Stimulated activated CD8-positive, alpha-beta memory T cell treated with anti-CD3 and anti-CD28 coated beads, Interleukin-7, amount 100 ng/mL, for 1 hour (primary cell): Measurements from ENCODE around the gene IL20RA.
"Not testable (repeated sequence)": the region's sequence is repeated elsewhere in the genome, so short reads cannot be mapped to it uniquely, and the experiment has no call there.

ENCODE experiments used
- DNase-seq, 2 donors: peaks; one replicate each; pipeline ENCODE4 v3.0.0-alpha.2; 2020; ENCODE audit warnings: low read depth in 2 of 2

Gene IL20RA

DNA sequence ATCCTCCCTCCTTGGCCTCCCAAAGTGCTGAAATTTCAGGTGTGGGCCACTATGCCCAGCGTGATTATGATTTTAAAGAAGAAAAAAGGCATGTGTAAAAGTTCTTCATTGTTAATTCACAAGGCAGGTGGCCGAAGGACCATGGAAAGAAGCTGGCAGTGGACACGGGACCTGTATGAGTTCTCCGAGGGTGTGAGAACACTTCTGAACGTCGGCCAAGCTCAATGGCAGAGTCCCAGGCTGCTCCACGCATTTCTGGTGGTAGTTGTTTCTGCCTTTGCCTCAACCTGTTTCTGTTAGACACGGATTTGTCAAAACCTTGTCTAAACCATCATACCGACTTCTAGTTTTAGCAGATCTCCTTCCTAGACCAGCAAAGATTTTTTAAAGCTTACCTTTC, 36.6 kb downstream of the IL20RA start:
- DNase-seq: no peak

DNA sequence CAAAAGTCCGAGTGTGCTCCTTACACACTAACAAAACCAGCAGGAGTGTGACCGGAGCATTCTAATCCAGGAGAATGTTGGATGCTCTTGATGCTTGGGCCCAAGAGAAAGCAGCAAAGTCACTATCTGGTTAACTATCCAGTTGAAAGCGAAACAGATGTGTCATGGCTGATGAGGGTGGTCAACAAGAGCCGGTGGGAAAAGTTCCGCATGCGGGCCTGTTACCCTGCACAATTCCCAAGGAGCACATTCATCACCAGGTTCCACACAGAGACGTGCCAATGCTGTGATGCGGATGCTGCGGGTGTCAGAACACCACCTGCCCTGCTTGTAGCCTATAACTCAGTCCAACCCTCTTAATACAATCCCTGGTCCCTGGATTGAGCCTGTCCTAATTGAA, 38.7 kb downstream of the IL20RA start:
- no peak for DNase-seq

DNA sequence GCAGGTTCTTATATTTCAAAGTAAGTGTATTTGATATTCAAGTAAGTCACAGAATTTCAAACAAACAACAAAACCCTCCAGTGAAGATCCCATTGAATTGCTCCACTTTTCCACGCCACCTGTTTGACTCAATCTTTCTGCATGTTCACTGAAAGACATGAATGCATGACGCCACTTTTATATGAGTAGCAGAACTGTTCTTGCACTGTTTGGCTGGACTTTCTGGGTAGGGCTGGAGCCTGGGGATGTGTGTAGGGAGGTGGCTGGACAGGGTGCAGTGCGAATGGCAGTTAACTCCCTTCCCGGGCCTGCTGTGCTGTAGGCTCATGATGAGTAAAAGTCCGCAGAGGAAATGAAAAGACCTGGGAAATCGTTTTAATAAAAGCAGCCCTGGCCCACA, 39.7 kb downstream of the IL20RA start:
- DNase-seq: no peak

DNA sequence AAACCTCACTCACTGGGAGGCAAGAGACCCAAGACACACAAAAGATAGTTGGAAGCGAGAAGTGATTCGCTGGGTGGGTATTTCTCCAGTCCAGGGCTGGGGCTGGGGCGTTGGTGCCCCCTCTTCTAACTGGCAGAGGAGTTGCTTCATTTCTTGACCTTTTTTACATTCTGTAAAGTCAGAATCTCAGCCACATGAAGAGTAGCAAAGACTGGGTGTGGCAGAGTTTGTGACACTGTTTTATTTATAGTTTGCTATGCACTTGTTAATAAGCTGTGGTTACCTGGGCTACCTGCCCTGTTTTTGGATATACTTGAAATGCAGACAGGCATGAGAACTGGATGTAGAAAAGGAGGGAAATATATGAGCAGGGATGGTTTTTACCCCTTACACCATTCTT, 42.3 kb downstream of the IL20RA start:
- DNase-seq: no peak

DNA sequence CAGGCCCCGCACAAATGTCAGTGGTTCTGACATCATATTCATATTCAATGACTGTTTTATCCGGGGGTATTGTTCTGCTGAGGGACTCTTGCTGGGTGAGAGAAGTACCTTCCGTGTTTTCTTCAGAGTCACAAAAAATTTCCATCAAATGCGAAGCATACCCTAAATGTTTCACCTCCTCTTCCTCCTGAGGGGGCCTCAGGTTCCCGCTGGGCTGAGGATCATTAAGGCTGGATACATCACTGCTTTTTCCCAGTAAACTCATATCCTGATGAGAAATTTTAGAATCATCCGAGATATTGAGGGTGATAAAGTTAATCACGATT, 42.8 kb downstream of the IL20RA start:
- DNase-seq: no peak

DNA sequence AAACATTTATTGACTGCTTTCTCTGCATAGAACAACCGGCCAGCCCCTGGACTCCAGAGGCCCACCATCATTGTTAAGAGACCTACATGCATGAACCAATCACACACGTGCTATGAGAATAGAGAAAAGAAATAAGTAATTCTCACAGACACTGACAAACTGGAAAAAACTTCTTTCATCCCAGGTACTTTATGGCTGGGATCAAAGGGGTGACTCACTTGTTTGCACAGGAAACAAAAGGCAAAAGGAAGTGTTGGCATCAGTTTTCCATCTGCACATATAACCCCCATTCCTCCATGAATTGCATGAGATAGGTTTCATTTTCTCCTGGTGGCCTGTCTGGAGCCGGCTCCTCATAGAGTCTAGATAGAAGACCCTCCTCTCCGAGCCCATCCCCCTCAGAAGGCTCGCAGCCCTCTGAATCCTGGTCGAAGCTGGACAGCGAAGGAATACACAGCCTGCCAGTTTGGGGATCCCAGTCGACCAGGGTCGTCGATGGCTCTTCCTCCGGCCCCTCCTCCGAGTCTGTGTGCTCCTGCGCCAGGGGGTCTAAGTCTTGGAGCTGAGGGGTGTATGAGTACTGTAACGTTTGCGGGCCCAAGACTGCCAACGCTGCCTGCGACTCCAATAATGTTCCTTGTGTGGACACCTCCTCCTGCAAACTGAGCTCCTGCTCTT, 43.3 kb downstream of the IL20RA start:
- DNase-seq: no peak

DNA sequence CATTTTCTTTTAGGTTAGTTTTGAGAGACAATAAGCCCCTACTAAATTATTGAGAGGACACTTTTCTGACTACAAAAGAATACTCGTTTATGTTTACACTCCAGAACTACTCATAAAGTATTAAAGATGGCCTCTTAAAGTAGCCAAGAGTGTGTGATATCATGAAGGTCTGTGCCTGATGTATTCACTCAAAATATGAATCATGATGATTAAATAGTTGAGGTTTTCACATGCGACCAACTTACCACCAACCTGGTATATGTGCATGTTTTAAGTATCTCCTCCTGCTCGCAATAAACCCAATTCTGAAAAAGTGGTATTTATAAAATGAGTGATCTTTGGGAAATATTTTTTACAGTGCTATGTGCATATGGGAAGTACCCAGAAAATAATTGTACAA, 43.9 kb downstream of the IL20RA start:
- no peak for DNase-seq

DNA sequence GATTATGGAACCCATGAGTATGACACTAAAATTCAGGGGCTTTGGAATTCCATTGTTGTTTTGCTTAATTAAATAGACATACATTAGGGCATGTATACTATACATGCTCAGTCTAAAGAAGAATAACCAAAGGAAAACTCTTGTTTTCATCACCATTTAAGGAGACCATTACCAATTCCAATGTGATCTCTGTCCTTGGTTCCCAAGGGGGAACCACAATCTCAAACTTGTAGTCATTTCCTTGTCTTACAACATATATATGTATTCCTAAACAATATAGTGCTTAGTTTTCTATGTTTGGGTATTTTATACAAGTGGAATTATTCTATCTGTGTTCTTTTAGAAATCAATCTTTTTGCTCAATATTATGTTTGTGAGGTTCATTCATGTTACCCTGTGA, 49.2 kb downstream of the IL20RA start:
- DNase-seq: no peak

DNA sequence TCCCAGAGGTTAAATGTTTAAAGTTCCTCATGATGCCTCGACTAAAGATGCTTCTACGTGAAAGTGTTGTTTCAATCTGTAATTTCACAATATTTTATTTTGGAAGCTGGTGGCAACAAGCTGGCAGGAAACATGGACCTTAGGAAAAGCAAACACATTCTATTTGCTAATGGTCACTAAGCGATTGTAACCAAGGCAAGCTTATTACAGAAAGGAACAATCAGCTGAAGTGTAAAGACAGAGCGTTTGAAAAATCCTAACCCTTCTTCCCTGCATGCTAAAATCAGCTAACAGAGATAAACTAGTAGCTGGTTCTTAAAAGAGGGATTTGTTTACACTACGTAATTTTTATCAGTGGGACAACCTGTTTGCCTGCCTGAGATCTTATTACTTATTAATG, 50.0 kb downstream of the IL20RA start:
- no peak for DNase-seq

DNA sequence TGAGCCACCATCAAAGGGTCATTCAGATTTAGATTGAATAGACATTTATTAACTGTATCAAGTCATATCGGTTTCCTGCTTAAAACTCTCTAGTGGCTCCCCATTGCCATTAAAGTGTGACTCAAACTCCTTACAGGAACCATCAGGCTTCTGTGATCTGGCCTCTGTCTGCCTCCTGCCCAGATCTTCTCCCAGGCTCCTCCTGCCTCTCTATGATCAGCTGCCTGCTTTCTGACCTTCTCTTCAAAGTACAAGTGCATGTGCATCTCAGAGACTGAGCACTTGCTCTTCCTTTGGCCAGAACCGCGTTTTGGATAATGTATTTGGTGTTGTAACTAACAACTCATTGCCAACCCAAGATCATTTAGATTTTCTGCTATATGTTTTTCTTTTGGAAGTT, 52.7 kb downstream of the IL20RA start:
- no peak for DNase-seq

DNA sequence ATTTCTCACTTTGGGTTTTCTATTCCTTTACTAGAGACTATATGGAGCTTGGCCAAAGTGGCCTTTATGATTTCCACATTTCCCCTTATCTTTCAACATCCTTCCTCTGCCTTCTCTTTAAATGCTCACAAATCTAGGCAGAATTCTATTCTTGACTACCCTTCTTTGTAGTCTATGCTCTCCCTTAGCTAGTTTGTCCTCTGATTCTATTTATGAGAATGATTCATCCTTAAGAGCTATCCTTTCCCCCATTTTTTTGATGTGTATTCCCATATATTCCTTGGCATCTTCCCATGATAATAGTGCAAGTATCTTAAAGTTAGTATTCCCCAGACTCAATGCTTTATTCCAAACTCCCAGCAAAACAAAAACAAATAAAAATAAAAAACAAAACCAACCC, 53.1 kb downstream of the IL20RA start:
- DNase-seq: no peak

DNA sequence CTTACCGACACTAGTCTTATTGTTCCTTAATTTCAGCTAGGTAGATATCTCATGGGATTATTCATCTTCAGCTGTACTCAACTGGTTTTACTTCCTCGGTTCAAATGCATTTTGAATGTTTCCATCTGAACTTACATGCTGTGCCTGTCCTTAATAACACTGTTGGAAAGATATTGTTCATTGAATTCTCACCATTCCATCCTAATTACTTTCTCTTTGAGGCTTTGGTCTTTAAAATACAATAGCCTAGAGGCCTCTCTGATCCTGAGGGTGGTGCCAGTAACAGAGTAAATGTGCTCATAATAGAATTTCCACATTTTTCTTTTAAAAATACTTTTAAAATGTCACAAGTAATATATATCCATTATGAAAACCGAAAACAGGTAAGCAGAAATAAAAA, 54.0 kb downstream of the IL20RA start:
- DNase-seq: no peak

DNA sequence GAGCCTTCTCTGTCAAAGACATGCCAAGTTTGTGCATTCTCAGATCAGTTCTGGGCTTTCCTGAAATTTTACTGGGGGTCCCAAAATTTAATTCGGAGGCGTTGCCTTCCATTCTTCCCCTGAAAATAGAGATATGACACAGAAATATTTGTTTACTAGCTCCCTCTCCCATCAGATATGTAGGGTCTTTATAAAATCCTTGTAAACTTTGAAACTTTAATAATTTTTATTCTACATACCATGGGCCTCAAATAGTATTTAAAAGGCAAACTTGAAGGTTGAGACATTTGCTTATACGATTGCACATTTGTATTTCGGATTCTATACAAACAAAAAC, 54.6 kb downstream of the IL20RA start:
- DNase-seq: no peak

DNA sequence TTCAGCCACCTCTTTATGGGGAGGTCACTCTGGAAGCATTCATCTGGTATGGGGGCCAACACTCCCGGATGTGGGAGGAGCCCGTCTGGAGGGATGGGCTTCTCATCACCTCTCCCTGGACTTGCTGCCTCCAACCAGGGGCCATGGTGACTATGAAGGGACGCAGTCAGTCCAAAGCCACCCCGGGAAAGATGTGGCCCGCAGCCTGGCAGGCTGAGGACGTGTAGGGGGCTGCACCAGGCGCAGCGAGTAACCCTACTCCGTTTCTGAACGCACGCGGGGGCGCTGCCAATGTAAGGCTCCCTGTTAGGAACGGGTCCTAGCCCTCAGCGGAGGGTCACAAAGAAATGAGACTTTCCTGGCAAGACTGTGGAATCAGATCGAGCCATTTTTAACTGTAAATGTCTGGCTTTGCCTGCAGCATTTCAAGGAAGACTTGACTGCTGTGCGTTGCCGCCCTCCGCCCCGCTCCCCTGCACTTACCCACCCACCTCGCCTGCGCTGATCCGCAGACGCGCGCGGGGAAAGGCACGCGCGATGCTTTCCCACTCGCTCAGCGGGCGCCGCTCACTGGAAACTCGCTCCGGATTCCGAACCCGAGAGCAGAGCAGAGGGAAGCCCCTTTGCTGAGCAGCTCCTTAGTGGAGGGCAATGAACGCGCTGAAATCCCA, 55.1 kb downstream of the IL20RA start:
- no peak for DNase-seq

DNA sequence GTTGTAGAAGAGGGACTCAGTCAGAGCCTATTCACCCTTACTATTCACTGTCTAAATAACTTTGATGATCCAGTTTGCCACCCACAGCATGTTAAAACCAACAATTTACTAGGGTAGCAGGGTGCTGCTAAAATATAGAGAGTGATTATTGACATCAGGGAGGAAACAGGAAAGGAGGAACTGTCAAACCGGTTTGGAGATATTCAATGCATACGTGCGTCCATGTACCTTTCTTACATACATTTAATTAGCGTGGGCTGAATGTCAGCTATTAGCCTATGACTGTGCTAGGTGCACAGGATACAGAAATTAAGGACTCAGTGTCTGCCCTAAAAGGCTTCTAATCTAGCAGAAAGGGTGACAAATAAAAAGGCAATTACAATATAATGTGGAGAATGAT, 57.2 kb downstream of the IL20RA start:
- DNase-seq: no peak

DNA sequence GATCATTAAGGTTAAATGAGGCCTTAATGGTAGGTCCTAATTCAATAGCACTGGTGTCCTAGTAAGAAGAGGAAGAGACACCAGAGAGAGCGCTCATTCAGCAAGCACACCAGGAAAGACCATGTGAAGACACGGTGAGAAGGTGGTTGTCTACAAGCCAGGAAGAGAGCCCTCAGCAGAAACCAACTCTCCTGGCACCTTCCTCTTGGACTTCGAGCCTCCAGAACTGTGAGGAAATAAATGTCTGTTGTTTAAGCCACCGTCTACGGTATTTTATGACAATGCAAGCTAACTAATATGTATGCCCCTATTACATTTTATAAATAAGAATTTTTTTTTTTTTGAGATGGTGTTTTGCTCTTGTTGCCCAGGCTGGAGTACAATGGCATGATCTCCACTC, 59.3 kb downstream of the IL20RA start:
- no peak for DNase-seq

DNA sequence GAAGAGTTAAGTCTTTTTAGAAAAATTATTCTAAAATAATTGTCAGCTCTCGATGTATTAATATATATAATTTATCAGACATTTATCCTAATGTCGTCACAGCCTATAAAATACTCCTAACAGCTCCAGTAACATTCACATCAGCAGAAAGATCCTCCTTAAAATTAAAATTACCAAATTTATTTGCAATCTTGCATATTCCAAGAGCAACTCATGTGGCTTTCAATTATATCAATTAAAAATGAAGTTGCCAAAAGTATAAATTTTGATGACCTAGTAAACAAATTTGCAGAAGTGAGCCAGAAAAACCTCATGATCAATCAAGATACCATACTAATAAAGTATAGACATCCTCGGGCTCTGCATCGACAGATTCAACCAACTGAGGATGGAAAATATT, 60.2 kb downstream of the IL20RA start:
- DNase-seq: no peak

DNA sequence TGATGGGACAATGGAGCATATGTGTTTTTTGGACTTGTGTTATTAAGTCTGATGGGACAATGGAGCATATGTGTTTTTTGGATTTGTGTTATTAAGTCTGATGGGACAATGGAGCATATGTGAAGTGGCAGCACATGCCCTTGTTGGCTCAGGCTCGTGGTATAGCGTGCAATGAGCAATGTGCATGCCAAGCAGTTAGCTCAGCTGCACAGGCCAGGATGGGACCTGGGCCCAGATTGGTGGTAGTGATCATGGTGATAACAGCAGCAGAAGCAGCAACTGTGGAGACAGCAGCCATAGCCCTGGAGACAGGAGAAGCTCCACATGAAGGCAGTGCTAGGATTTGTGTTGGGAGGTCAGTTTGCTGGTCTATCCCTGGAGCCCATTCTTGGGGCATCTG, 61.1 kb downstream of the IL20RA start:
- no peak for DNase-seq

DNA sequence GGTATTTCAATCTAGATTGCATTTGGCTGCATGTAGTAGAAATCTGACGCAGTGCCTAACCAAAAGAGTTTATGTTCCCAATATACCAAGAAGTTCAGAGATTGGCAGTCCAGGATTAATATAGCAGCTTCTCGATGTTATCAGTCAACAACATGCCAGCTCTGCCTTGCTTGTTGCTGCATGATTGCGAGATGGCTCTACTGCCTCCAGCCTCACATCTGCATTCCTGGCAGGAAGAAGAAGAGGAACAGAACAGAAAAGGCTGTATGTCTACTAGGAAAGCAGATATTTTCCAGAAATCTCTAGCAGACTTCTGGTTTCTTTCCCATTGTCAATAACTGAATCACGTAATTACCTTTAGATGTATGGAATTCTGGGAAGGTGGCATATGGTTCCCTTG, 61.8 kb downstream of the IL20RA start:
- DNase-seq: no peak

DNA sequence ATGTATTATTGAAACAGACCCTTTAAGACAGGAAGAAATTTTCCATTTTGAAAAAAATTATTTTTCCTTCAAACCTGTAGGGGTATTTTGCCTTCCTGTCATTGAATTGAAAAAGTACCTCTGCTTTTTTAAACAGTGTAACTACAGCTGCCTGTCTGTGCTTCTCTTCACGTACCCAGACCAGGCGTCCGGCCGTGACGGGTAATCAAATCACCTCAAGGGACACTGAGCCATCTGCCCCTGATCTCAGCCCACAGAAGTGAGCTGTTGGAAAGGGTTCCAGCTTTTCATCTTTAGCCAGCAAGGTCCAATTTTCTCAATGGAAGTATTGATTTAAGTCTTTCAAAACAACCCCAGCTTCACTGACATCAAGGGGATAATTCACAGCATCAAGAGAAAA, 64.7 kb downstream of the IL20RA start:
- DNase-seq: no peak

DNA sequence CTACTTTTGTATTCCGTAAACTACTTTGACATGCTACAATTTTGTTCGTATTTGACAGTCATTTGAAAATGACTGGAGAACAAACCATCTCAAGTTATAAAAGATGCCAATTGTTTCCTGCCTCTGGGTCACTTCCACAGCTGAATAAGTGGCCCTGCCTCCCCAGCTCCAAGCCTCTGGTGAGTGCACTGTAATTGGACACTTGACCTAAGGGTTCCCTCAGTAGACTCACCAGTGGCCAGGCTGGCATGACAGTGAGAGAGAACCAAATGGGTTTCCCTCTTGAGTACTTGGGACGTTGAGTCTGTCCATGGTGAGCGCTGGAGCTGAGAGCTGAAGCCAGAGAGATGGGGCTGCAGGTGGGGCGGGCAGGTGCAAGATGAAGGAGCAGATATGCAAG, 65.6 kb downstream of the IL20RA start:
- no peak for DNase-seq

DNA sequence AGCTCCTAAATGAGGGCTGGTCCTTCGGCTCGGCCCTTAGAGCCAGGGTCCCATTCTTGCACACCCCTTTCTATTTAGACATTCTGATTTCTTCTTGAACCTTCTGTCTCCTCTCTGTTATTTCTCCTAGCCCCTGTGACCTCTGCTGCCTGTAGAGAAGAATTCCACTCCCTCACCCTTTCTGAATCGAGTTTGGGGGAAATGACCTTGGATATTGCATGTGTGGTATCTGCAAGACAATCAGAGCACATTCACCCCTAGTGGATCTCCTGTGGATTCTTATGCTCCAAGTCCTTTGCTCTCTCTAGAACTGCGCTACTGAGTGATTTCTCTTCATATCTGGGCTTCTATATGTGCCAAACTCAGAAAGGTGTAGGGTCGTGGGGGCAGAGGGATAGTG, 67.7 kb downstream of the IL20RA start:
- DNase-seq: no peak

DNA sequence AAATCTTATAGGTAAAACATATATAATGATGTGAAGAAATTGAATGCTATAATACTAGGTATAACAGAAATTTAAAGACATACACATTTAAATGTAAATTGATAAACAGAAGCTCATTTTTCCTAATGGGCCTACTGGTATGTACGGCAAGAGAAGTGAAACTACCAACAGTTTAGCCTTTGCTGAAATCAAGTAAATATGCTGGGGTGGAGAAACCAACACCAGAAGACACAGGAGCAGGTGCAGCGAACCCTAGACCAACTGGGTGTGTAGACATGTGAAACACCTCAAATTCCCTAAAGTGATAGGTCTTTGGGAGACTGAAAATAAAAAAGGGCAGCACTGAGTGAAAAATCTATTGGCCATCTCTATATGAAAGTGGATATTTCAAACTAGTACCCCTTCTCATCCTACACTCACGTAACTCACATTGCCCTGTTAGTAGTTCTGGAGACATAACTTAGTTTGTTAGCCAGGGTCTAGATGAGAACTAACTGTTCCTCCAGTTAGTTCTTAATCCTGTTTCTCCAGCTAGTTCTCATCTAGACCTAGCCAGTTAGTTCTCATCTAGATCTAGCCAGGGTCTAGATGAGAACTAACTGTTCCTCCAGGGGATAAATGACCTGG, 69.6 kb downstream of the IL20RA start:
- DNase-seq: no peak

DNA sequence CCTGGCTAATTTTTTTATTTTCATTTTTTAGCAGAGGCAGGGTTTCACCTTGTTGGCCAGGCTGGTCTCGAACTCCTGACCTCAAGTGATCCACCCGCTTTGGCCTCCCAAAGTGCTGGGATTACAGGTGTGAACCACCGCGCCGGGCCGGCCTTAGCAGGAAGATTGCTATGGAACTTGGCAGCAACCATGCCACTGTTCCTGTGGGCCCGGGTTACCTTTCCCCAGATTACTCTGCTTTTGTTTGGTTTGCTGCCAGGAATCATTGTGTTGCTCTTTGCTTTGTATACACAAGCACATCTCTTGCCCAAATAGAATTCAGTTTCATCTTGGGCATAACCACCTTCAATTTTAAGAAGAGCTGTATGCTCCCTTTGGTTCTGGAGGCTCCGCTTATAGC, 71.0 kb downstream of the IL20RA start:
- DNase-seq: not testable (repeated sequence)
